GM20000 (cell line): ENCODE data around the gene ADRA2B.
"Not testable (repeated sequence)": the region's sequence is repeated elsewhere in the genome, so short reads cannot be mapped to it uniquely, and the experiment has no call there.

ENCODE experiments used
- DNase-seq: peaks from one replicate; pipeline ENCODE4 v3.0.0; 2012; ENCODE audit warnings: low spot score
- CTCF ChIP-seq: IDR thresholded peaks from 2 replicates; pipeline ENCODE4 v1.5.1; 2012; ENCODE audit warnings: mild to moderate bottlenecking, control low read depth; ENCODE audit errors: extremely low read depth, missing control alignments

Gene ADRA2B

GRCh38 chr2:96067098-96067660 is 49.2 kb downstream of the ADRA2B start:
- DNase-seq, result not testable (repeated sequence)

- DNase-seq, result not testable (repeated sequence)
Measured at GRCh38 chr2:96066511-96066910, 49.9 kb downstream of the ADRA2B start.

- not testable (repeated sequence) for DNase-seq
Measured at GRCh38 chr2:96065954-96066353, 50.4 kb downstream of the ADRA2B start.

- TF ChIP-seq CTCF, result no peak
- DNase-seq, result no peak
Measured at GRCh38 chr2:96065381-96065930, 50.9 kb downstream of the ADRA2B start.

- DNase-seq, result not testable (repeated sequence)
Measured at GRCh38 chr2:96064760-96065159, 51.6 kb downstream of the ADRA2B start.

- not testable (repeated sequence) for DNase-seq
Measured at GRCh38 chr2:96064047-96064675, 52.2 kb downstream of the ADRA2B start.

- not testable (repeated sequence) for DNase-seq
Measured at GRCh38 chr2:96063116-96063899, 53.1 kb downstream of the ADRA2B start.
